ENCODE data around the gene BMP8A. TPM values are rescaled to one million over a fixed set of nuclear protein-coding genes. Genes with fewer than 3 reads are reported as not detected.
A peak's percentile ranks its signal among the peaks of the same experiment; 100 is the strongest.
"Not testable (repeated sequence)": the region's sequence is repeated elsewhere in the genome, so short reads cannot be mapped to it uniquely, and the experiment has no call there.

The BMP8A gene
- total RNA-seq, 2 donors from 2014 or later = 0.30 TPM; not detected in 1

DNA sequence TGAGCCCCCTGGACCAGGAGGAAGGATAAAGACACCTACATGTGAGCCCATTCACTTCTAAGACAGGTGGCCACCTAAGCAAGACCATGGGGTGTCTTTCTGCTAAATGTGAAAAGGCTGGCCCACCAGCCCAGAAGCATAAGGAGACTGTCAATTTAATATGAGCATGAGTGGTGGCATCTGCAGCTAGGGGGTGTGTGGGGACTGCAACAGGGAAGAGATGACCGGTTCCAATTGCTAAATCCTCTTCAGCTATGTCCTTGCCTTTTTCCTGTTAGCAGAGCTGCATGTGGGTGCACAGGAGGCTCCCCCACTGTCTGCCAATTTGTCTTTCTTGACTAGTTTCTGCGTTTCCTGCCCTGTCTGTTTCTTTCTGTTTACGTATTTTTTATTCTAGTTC, 22.3 kb upstream of the BMP8A start:
- H3K4me1 Mint-ChIP-seq = no peaks in the 10 kb centered on the region
- ATAC-seq (replicated peaks) = no peak
- H3K27me3 Mint-ChIP-seq = no peaks in the 10 kb centered on the region
- no peaks in the 10 kb centered on the region for H3K9me3 Mint-ChIP-seq
- no peak overlapping the region for H3K4me3 Mint-ChIP-seq
- H3K27ac Mint-ChIP-seq = no peak overlapping the region
- H3K36me3 Mint-ChIP-seq (ENCODE audit: low read depth) = peaks cover 99% of the 10 kb centered on the region

DNA sequence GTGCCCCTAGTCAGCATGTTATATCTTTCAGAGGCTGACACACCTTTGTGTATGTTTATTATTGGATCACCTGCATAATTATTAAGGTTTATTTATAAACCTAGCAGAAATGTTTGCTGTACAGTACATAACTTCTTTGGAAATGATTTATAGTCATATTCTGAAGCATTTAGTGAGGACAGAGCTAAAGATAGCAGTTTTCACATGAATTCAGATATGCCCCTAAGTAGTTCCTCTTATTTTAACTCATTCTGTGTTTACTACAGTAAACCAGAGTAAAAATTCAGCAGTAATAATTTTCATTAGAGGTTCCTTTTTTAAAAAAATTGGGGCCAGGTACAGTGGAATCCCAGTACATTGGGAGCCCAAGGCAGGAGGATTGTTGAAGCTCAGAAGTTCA, 21.4 kb upstream of the BMP8A start:
- Mint-ChIP-seq H3K4me3 (no peak overlapping the region), H3K36me3 (ENCODE audit: low read depth) (peaks cover 97% of the 10 kb centered on the region), H3K27ac (no peak overlapping the region), H3K9me3 (no peaks in the 10 kb centered on the region), H3K27me3 (no peaks in the 10 kb centered on the region), H3K4me1 (no peaks in the 10 kb centered on the region)
- ATAC-seq (replicated peaks) = no peak

DNA sequence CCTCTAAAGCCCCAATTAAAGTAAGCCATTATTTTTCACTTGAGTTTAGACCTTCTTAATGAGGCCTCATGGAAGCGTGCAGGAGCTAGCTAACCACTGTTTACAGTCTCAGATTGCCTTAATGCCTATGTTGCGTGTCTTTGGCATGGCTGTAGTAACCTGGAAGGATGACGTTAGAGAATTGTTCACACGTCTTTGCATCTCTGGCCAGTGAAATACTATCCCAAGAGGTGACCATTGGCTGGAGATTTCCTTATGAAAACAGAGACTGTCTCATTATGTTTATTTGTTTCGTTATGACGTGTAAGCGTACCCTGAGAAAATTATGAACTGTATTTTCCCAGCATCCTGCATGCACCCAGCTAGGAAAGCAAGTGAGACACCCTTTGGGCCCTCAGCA, 18.6 kb upstream of the BMP8A start:
- no peak for ATAC-seq (replicated peaks)
- no peaks in the 10 kb centered on the region for H3K9me3 Mint-ChIP-seq
- peak overlapping the region; percentile 37 for H3K27ac Mint-ChIP-seq
- peaks cover 98% of the 10 kb centered on the region for H3K36me3 Mint-ChIP-seq (ENCODE audit: low read depth)
- no peaks in the 10 kb centered on the region for H3K4me1 Mint-ChIP-seq
- no peaks in the 10 kb centered on the region for H3K27me3 Mint-ChIP-seq
- H3K4me3 Mint-ChIP-seq = no peak overlapping the region

DNA sequence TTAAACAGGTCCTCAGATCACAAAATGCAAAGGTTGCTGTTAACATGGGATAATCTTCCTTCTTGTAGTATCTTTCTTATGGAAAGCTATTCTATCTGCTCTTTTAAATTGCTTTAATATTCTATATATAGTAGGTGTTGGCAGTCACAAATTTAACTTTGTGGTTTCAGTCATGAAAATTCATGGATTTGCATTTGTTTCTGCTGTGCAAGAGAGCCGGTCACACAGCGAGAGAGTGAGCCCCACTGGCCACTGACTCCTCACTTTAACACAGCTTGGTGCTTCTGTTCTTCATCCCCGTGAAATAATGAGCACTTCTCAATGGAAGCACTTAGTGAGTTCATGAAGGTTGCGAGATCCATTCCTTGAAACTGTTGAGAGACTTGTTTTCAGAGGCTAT, 18.1 kb upstream of the BMP8A start:
- Mint-ChIP-seq H3K36me3 (ENCODE audit: low read depth) (peaks cover 98% of the 10 kb centered on the region), H3K9me3 (no peaks in the 10 kb centered on the region), H3K27ac (peak overlapping the region; percentile 37), H3K27me3 (no peaks in the 10 kb centered on the region), H3K4me3 (no peak overlapping the region), H3K4me1 (no peaks in the 10 kb centered on the region)
- ATAC-seq (replicated peaks) = no peak

DNA sequence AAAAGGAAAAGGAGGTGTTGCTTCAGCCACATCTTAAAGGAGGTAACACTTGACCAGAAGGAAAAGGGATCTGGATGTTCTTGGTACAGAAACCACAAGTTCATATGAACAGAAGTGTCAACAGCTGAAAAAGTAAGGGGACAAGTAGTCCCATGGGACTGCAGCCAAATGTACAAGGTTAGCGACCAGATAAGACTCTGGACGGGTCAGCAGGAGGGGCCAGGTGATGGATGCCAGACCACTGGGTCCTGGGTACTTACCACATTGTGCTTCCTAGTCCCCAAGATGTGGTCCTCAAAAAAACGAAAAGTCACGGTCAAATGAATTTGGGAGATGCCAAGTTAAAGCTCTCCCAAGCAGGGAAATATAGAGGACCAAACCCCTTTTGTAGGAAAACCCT, 16.6 kb upstream of the BMP8A start:
- no peak overlapping the region for H3K4me3 Mint-ChIP-seq
- H3K36me3 Mint-ChIP-seq (ENCODE audit: low read depth) = peaks cover 98% of the 10 kb centered on the region
- no peaks in the 10 kb centered on the region for H3K4me1 Mint-ChIP-seq
- H3K27me3 Mint-ChIP-seq = no peaks in the 10 kb centered on the region
- no peak overlapping the region for H3K27ac Mint-ChIP-seq
- ATAC-seq (replicated peaks) = no peak
- no peaks in the 10 kb centered on the region for H3K9me3 Mint-ChIP-seq

DNA sequence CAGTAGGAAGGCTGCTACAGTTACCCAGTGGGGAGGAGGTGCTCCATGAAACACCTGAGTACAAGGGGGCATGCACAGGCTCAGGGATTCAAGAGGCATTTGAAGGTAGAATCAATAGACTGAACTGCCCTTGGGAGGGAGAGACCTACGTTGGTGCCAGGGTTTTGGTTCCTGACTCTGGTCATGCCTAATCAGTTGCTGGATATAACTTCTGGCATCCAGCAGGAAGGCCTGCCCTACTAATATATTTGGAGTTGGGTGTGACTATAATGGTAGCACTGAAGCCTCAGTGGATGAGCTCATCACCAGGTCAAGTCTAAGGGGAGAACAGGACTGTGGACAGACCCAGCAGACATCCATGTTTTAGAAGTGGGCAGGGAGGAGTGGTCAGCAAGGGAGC, 15.9 kb upstream of the BMP8A start:
- H3K4me3 Mint-ChIP-seq; H3K9me3 Mint-ChIP-seq; H3K27me3 Mint-ChIP-seq; H3K27ac Mint-ChIP-seq; ATAC-seq (replicated peaks); H3K4me1 Mint-ChIP-seq: not testable (repeated sequence)
- H3K36me3 Mint-ChIP-seq (ENCODE audit: low read depth) = peaks cover 98% of the 10 kb centered on the region

DNA sequence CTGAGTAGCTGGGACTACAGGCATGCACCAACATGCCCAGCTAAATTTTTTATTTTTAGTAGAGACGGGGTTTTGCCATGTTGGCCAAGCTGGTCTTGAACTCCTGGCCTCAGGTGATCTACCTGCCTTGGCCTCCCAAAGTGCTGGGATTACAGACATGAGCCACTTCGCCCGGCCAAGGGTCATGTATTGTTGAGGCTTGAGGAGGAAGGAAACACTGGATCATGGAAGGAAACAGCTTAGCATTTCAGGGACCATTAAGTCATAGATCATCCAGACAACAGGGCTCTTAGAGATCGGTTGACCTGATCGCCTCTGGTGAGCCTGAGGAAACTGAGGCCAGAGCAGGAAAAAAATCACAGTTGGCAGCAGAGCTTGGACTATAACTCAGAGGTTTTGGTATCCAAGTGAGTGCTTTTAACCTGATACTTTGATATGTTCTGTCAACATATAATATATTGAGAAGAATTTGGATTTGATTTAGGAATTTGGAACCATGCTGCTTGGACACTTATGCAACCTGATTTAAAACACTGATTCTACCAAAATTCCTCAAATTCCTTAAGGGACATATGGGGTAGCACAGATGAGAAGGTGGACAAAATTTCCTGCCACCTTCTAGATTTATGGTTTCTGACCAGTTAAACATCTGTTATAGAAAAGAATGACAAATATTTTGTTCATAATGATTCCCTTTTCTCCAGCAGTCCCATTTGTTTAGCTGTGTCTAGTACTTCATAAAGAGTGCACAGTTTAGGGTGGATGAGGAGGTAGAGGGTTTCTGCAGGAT, 13.1 kb upstream of the BMP8A start:
- no peaks in the 10 kb centered on the region for H3K27me3 Mint-ChIP-seq
- no peak for ATAC-seq (replicated peaks)
- H3K4me3 Mint-ChIP-seq = no peak overlapping the region
- H3K4me1 Mint-ChIP-seq = no peaks in the 10 kb centered on the region
- peak overlapping the region; percentile 16 for H3K27ac Mint-ChIP-seq
- H3K9me3 Mint-ChIP-seq = no peaks in the 10 kb centered on the region
- peaks cover 98% of the 10 kb centered on the region for H3K36me3 Mint-ChIP-seq (ENCODE audit: low read depth)

DNA sequence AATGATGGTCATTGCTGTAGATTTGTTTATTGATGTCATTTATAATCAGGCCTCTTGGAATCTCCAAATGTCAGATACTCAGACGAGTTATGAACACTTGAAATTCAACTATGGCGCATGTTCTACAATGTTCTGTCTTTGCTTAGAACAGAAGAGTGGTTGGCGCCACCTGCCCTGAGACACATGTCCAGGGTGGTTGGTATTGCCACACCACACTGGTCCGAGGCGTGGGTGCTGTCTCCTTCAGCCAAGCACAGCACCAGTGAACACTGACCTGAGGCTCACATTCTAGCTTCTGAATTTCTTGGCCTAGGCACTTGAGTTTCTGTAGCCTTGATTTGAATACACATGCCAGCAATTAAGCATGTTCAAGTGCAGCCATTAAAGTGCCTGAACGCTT, 10.1 kb upstream of the BMP8A start:
- ATAC-seq (replicated peaks) = no peak
- H3K9me3 Mint-ChIP-seq = no peaks in the 10 kb centered on the region
- no peaks in the 10 kb centered on the region for H3K4me1 Mint-ChIP-seq
- H3K36me3 Mint-ChIP-seq (ENCODE audit: low read depth) = peaks cover 100% of the 10 kb centered on the region
- H3K4me3 Mint-ChIP-seq = no peak overlapping the region
- H3K27ac Mint-ChIP-seq = no peak overlapping the region
- H3K27me3 Mint-ChIP-seq = no peaks in the 10 kb centered on the region

DNA sequence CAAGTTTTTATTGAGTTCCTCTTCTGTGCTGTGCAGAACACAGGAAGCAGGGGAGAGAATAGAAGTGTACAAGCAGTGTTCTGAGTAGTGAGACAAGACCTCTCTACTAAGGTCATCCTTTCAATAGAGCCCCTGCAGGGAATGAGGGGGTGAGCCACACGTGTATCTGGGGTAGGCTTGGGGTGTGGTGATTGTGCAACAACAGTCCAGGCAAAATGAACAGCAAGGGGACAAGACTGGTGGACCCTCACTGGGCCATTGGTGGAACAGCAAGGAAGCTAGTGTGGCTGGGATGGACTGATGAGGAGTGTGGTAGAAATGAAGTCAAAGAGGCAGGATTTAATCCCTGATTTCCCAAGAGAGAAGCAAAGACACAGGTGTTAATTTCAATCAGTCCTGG, 8.2 kb upstream of the BMP8A start:
- Mint-ChIP-seq H3K36me3 (ENCODE audit: low read depth) (peaks cover 90% of the 10 kb centered on the region), H3K4me3 (no peak overlapping the region), H3K9me3 (no peaks in the 10 kb centered on the region)

DNA sequence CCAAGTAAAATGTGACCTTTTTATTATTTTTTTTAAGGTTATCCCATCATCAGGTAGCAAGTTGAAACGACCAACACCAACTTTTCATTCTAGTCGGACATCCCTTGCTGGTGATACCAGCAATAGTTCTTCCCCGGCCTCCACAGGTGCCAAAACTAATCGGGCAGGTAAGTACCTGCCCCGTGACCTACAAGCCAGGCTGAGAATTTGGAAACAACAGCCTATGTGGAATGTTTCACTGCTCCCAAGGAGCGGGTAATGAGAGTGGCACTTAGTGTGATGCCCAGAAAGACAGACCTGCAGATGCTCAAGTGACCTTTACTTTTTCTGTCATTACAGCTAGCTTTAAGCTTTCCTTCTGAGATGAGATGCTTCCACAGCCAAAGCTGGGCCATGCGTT, 6.9 kb upstream of the BMP8A start:
- Mint-ChIP-seq H3K9me3 (no peaks in the 10 kb centered on the region), H3K4me1 (no peaks in the 10 kb centered on the region), H3K27me3 (no peaks in the 10 kb centered on the region), H3K4me3 (no peak overlapping the region), H3K36me3 (ENCODE audit: low read depth) (peaks cover 77% of the 10 kb centered on the region), H3K27ac (no peak overlapping the region)
- ATAC-seq (replicated peaks) = no peak

More for the DNA sequence above, 8.2 kb upstream of the BMP8A start:
- no peak for ATAC-seq (replicated peaks)
- Mint-ChIP-seq H3K4me1 (no peaks in the 10 kb centered on the region), H3K27ac (peak overlapping the region; percentile 7), H3K27me3 (no peaks in the 10 kb centered on the region)

DNA sequence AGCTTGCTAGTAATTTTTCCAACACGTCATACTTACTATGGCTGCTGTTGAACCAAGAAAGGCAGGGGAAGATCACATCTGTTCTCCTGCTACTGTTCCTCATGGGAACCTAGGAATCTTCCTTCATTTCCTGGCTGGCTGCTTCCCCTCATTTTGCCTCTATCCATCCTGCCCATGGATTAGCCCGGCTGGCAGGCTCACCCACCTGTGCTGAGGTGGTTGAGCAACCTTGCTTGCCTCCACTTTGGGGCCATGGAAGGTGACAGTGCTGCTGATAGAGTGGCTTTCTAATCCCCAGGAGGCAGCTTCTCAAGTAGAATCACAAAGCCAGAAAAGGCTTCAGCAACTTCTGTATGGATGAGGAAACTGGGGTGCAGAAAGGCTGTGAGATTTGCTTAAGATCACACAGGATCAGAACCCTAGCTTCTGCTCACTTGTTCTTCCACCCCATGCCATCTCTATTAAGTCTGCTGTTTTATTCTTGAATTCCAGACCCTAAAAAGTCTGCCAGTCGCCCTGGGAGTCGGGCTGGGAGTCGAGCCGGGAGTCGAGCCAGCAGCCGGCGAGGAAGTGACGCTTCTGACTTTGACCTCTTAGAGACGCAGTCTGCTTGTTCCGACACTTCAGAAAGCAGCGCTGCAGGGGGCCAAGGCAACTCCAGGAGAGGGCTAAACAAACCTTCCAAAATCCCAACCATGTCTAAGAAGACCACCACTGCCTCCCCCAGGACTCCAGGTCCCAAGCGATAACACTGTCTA, 6.2 kb upstream of the BMP8A start:
- no peak for ATAC-seq (replicated peaks)
- Mint-ChIP-seq H3K4me1 (no peaks in the 10 kb centered on the region), H3K27ac (no peak overlapping the region), H3K27me3 (no peaks in the 10 kb centered on the region), H3K9me3 (no peaks in the 10 kb centered on the region), H3K36me3 (ENCODE audit: low read depth) (peaks cover 71% of the 10 kb centered on the region), H3K4me3 (no peak overlapping the region)

DNA sequence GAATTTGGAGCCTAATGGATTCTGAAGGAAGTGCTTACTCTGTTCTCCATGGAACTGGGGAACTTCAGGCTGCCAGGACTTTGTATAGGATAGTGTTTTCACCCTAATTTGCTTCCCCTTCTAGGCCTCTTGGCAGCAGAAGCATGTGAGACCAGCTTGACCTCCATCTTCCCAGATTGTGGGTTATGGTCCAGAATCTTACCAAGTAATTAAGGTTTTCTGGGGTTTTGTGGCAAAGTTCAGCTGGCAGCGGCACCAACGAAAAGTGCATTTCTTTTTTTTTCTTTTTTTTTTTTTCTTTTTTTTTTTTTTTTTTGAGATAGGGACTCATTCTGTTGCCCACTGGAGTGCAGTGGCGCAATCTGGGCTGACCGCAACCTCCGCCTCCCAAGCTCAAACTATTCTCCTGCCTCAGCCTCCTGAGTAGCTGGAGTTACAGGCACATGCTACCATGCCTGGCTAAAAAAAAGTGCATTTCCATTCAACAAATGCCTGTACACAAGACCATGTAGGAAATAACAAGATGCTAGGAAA, 3.4 kb upstream of the BMP8A start:
- peaks cover 4% of the 10 kb centered on the region for H3K4me1 Mint-ChIP-seq
- peaks cover 42% of the 10 kb centered on the region for H3K36me3 Mint-ChIP-seq (ENCODE audit: low read depth)
- ATAC-seq (replicated peaks) = no peak
- H3K4me3 Mint-ChIP-seq = no peak overlapping the region
- H3K27ac Mint-ChIP-seq = no peak overlapping the region
- no peaks in the 10 kb centered on the region for H3K9me3 Mint-ChIP-seq
- H3K27me3 Mint-ChIP-seq = peaks cover 5% of the 10 kb centered on the region

DNA sequence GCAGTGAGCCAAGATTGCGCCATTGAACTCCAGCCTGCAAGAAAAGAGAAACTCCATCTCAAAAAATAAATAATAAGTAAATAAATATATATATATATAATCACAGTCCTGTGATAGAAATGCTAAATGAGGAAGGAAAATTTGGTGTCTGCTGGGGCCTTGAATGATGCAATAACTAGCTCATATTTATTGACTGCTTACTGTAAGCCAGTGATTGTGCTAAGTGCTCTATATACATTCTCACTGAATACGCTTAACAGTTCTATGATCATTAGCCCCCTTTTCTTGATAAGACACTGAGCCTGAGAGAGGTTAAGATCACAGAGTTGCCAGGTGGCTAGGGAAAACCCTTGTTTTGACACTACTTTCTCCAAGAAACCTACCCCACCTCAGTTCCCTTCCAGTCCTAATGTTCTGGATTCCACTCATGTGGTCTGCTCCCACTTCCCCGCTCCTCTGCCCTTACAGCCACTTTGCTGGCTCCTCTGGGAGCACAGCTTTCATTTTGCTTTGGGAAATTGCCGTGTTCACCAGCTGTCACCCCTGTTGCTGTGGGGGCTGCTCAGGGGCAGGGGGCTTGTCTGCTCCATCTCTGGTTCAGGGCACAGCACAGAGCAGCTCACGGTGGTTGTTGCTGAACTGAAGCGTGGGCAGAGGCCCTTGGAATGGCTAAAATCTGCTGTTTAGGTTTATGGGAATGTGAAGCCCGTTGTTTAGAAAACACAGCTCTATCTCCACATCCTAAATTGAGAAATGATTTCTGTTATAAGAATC, 2.5 kb upstream of the BMP8A start:
- no peak overlapping the region for H3K4me3 Mint-ChIP-seq
- peaks cover 11% of the 10 kb centered on the region for H3K27me3 Mint-ChIP-seq
- no peak overlapping the region for H3K27ac Mint-ChIP-seq
- peaks cover 4% of the 10 kb centered on the region for H3K4me1 Mint-ChIP-seq
- peaks cover 33% of the 10 kb centered on the region for H3K36me3 Mint-ChIP-seq (ENCODE audit: low read depth)
- no peaks in the 10 kb centered on the region for H3K9me3 Mint-ChIP-seq
- no peak for ATAC-seq (replicated peaks)

DNA sequence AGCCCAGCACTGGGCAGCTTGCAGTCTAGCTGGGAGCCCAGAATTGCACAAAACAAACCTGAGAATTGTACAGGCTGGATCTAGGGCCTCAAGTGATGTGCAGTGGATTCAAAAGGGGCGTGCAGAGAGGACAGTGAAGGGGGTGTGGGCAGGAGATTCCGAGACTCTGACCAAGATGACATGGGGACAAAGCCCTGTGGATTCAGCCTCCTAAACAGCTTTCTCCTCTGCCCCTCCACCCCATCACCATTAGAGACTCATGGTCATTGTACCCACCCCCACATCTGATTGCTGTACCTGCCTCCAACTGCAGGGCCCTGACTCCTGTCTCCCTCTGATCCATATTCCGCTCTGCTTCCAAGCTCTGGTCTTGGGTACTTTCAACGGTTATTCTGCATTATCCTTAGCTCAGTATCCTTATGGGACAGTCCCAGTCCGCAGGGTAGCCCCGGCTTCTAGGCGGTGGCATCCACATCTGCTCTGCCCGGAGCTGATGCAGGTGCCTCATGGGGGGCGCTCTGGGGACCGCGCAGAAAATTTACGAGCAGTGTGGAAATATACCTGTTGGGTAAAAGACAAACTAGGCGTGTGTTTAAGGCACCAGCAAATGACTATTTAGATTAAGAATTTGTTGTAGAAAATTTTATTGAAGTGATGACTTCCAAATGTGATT, 1.7 kb upstream of the BMP8A start:
- peaks cover 4% of the 10 kb centered on the region for H3K4me1 Mint-ChIP-seq
- no peak for ATAC-seq (replicated peaks)
- H3K27ac Mint-ChIP-seq = no peak overlapping the region
- H3K36me3 Mint-ChIP-seq (ENCODE audit: low read depth) = peaks cover 26% of the 10 kb centered on the region
- peaks cover 12% of the 10 kb centered on the region for H3K27me3 Mint-ChIP-seq
- H3K4me3 Mint-ChIP-seq = peak overlapping the region; percentile 55
- no peaks in the 10 kb centered on the region for H3K9me3 Mint-ChIP-seq
